Measurements from ENCODE around the gene ATOSB.

The ATOSB gene

GRCh38 chr9:35054871-35055644 is 60.6 kb downstream of the ATOSB start:
- DNase-seq (ENCODE audit: low read depth, low spot score), result no peak

DNA sequence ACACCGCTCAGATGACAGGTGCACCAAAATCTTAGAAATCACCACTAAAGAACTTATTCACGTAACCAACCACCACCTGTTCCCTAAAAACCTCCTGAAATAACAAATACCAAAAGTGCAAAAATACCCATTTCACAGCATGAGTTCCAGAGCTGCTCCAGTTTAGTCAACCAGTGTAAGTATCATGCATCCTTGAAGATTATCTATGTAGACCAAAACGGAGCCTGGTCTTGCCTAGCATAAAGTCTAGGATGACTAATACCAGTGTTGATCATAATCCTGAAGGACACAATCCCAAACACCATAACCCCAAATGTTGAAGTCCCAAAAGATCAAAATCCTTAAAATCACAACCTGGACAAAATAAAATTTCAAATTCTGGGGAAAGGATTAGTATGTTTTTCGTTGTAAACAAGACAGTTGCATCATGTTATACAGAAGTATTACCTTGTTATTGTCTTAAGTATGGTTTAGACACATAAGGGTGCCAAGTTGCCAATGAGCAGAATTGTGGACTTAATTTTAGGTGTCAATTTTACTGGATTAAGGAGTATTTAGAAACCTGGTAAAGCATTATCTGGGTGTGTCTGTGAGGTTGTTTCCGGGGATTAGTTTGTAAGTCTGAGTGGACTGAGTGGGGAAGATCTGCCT is 61.4 kb downstream of the ATOSB start:
- no peak for DNase-seq (ENCODE audit: low read depth, low spot score)

Measured in brain pericyte (primary cell).